Epithelial cell of proximal tubule (primary cell): Measurements from ENCODE around the gene LCTL. TPM values are rescaled to one million over a fixed set of nuclear protein-coding genes. Genes with fewer than 3 reads are reported as not detected.

Source experiments
- DNase-seq: peaks from one replicate; pipeline ENCODE4 v3.0.0-alpha.2; 2011; ENCODE audit warnings: low read depth
- H3K4me3 ChIP-seq: 2 replicates; pipeline ENCODE4 v1.5.1; 2011; ENCODE audit warnings: low read depth, mild to moderate bottlenecking, low read length
- total RNA-seq: library from RNA; depleted of rRNA; stranded (reverse); fragments of >200 nt; gene quantifications from 2 replicates; pipeline ENCODE4 v1.2.3, GENCODE V29; 2015
- TF ChIP-seq, protein P1 (sequence below): conservative IDR thresholded peaks from 2 replicates; pipeline ENCODE4 v1.5.1; 2012; ENCODE audit warnings: low read depth, mild to moderate bottlenecking, low read length

The LCTL gene
- total RNA-seq, 1 donor from 2014 or later = 0.23 TPM

DNA sequence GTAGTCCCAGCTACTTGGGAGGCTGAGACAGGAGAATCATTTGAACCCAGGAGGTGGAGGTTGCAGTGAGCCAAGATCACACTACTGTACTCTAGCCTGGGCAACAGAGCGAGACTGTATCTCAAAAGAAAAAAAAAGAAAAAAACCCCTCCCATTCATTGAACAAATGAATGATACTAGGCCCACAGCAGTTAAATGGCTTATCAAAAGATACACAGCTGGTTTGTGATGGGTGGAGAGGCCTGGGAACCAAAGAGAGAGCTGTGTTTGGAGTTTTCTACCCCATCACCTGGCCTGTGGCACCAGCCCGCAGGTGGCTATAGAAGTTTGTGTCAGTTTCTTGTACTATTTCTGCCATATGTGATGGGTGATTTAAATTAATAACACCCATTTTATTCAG lies 43.1 kb upstream of the LCTL start:
- TF ChIP-seq, protein P1, sequence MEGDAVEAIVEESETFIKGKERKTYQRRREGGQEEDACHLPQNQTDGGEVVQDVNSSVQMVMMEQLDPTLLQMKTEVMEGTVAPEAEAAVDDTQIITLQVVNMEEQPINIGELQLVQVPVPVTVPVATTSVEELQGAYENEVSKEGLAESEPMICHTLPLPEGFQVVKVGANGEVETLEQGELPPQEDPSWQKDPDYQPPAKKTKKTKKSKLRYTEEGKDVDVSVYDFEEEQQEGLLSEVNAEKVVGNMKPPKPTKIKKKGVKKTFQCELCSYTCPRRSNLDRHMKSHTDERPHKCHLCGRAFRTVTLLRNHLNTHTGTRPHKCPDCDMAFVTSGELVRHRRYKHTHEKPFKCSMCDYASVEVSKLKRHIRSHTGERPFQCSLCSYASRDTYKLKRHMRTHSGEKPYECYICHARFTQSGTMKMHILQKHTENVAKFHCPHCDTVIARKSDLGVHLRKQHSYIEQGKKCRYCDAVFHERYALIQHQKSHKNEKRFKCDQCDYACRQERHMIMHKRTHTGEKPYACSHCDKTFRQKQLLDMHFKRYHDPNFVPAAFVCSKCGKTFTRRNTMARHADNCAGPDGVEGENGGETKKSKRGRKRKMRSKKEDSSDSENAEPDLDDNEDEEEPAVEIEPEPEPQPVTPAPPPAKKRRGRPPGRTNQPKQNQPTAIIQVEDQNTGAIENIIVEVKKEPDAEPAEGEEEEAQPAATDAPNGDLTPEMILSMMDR = no peak
- no peak overlapping the region for H3K4me3 ChIP-seq
- no peak for DNase-seq

DNA sequence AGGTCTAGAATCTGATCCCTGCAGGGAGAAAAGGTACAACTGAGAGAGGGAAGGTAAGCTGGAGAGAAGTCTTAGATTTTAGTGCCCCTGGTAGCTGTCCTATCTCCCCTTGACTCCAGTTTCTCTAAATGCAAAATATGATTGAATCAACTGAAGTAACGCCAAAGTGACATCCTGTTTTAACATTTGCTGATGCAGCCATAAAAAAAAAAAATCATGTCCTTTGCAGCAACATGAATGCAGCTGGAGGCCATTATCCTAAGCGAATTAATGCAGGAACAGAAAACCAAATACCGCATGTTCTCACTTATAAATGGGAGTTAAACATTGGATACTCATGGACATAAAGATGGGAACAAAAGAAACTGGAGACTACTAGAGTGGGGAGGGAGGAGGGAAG lies 42.4 kb upstream of the LCTL start:
- H3K4me3 ChIP-seq = no peak overlapping the region
- TF ChIP-seq, protein P1 = no peak
- no peak for DNase-seq

DNA sequence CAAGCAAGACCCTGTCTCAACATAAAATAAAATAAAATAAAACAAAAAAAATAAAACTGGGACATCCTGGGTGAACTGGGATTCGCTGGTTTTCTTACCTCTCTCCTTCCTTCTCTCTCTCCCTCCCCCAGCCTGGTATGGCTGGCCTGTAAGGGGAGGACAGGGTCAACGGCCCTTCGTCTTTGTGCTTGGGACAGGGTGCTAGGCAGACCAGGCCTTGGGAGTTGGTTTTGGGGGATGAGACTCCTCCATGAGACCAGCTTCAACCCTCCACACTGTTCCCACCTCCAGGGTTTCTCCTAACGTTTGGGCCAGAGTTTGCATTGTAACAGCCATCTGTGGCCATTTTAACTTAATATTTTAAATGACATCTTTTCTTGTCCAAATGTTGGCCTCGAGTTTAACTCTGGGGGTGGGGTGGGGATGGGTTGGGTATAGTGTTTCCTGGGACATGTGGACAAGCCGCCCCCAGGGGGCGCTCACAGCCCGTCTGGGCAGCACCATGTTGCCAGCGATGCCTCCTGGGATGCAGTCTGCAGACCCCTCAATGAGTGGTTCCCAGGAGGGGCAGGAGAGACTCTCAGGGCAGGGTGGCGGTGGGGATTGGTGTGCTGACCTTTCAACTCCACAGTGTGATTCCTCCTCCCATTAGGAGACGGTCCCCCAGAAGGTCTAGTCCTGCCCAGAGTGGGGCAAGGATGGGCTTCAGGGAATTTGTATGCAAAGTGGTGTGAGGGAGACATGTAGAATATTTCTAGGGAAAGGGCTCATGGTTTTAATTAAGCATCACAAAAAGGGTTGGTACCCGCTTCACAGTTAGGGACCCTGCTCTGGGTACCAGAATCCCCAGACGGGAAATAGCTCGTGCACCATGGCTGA lies 37.7 kb upstream of the LCTL start:
- TF ChIP-seq, protein P1 = peak; percentile 86
- DNase-seq = no peak
- no peak overlapping the region for H3K4me3 ChIP-seq

DNA sequence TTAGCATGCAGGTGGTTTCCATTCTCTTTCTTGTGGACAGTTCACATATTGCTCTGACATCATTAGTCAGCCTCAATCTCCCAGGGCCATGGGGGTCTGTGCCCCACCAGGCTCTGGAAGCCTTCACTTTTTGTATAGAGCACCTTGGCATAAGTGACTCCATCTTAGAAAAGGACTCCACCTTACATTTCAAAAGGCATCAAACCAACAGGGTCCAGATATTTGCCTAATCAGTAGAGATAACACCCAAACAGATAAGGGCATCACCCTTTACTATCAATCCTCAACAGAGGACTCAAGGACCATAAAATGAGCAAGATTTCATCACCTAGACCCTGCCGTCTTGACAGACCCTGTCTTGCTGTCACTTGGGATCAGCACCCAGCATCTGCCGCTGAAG lies 35.7 kb upstream of the LCTL start:
- TF ChIP-seq, protein P1 = no peak
- no peak overlapping the region for H3K4me3 ChIP-seq
- DNase-seq = no peak

DNA sequence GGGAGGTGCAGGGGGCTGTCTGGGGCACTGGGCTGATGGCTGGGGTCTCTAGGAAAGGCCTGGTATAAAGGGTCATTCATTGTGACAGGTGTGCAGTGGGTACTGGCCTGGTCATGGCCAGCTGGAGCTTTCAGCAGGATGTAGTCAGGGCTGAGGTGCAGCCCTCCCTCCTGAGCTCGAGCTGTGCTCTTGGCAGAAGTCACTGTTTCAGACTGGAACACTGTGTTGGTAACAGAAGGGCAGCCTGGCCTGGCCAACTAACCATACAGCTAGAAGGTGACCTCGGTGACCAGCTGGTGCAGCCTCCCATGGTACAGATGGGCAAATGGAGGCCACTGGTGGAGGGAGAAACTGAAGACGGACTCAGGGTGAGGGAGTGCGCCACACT lies 34.4 kb upstream of the LCTL start:
- TF ChIP-seq, protein P1 = no peak
- no peak for DNase-seq
- H3K4me3 ChIP-seq = no peak overlapping the region

DNA sequence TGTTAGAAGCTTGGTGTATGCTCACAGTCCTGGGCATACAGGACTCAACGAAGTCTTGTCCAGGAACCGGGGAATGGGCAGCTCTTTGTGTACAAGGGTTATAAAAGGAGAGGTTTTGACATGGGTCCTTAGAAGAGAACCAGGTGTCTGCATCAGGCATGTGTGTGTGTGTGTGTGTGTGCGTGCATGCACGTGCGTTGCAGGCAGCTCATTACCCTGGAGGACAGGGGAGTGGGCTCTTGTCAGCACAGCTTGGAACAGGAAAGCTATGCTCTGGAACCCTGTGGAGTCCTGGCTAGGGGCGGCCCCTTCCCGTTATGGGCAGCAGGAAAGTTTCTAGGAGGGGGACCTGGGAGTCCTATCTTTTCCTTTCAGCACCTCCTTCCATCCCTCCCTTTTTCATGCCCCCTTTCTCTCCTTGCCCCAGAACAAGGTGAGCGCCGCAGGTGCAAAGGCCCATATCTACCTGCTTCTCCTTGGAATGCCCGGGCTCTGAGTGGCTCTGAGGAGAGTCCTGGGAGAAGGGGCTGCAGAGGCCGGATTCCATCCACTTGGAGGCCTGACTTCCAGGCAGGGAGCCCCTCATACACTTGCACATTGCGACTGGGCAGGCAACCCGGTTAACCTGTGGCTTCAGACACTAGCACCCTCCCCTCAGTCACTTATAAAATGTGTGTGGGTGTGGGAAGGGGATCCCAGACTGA lies 33.9 kb upstream of the LCTL start:
- TF ChIP-seq, protein P1 = no peak
- H3K4me3 ChIP-seq = no peak overlapping the region
- DNase-seq = no peak
